ENCODE results near the gene OSER1. TPM values are rescaled to one million over a fixed set of nuclear protein-coding genes. Genes with fewer than 3 reads are reported as not detected.
"Not testable (repeated sequence)": the region's sequence is repeated elsewhere in the genome, so short reads cannot be mapped to it uniquely, and the experiment has no call there.

OSER1 gene
- total and polyA plus RNA-seq, 2 experiments from 2014 or later, result 34.7 to 49.4 TPM

GRCh38 chr20:44245977-44246376 is 35.4 kb upstream of the OSER1 start:
- H3K27ac ChIP-seq, result no peak overlapping the region
- no peaks in the 10 kb centered on the region for H3K36me3 ChIP-seq (replicated peaks; ENCODE audit: insufficient read depth, low read depth)
- no peaks in the 10 kb centered on the region for H3K9me2 ChIP-seq (replicated peaks; ENCODE audit: insufficient read depth)
- H3K4me2 ChIP-seq, result no peak overlapping the region
- 57% methylated on average over 4 of the region's 4 CpGs for WGBS (ENCODE audit: low lambda C conversion rate, missing lambda C conversion rate)
- H4K20me1 ChIP-seq (ENCODE audit: insufficient read depth, poor library complexity, severe bottlenecking), result no peaks in the 10 kb centered on the region
- H3K9me3 ChIP-seq (ENCODE audit: low read depth), result no peaks in the 10 kb centered on the region
- H3K79me2 ChIP-seq, result no peaks in the 10 kb centered on the region
- TF ChIP-seq EZH2phosphoT487 (IDR thresholded peaks at IDR 0.05; ENCODE audit: low read depth, severe bottlenecking, unreplicated experiment), result no peak
- no peak for TF ChIP-seq CTCF (IDR thresholded peaks at IDR 0.05; ENCODE audit: poor library complexity)
- no peak for TF ChIP-seq EZH2 (IDR thresholded peaks at IDR 0.05; ENCODE audit: borderline replicate concordance)
- H3K4me3 ChIP-seq, result no peak overlapping the region
- H3K4me1 ChIP-seq (ENCODE audit: insufficient read depth), result peaks cover 7% of the 10 kb centered on the region
- peaks cover 37% of the 10 kb centered on the region for H3K27me3 ChIP-seq
- DNase-seq (ENCODE audit: low spot score), result no peak
- H2AFZ ChIP-seq, result no peak overlapping the region

- H3K4me1 ChIP-seq (ENCODE audit: insufficient read depth), result no peaks in the 10 kb centered on the region
- H4K20me1 ChIP-seq (ENCODE audit: insufficient read depth, poor library complexity, severe bottlenecking), result no peaks in the 10 kb centered on the region
- no peak overlapping the region for H2AFZ ChIP-seq
- TF ChIP-seq CTCF (IDR thresholded peaks at IDR 0.05; ENCODE audit: poor library complexity) (no peak), EZH2phosphoT487 (IDR thresholded peaks at IDR 0.05; ENCODE audit: low read depth, severe bottlenecking, unreplicated experiment) (no peak), EZH2 (IDR thresholded peaks at IDR 0.05; ENCODE audit: borderline replicate concordance) (no peak)
- peaks cover 18% of the 10 kb centered on the region for H3K27me3 ChIP-seq
- H3K9me2 ChIP-seq (replicated peaks; ENCODE audit: insufficient read depth), result no peaks in the 10 kb centered on the region
- H3K79me2 ChIP-seq, result no peaks in the 10 kb centered on the region
- no peaks in the 10 kb centered on the region for H3K36me3 ChIP-seq (replicated peaks; ENCODE audit: insufficient read depth, low read depth)
- no peak overlapping the region for H3K4me2 ChIP-seq
- no peak for DNase-seq (ENCODE audit: low spot score)
- H3K9me3 ChIP-seq (ENCODE audit: low read depth), result no peaks in the 10 kb centered on the region
- no peak overlapping the region for H3K4me3 ChIP-seq
- 94% methylated on average over 2 of the region's 2 CpGs for WGBS (ENCODE audit: low lambda C conversion rate, missing lambda C conversion rate)
- H3K27ac ChIP-seq, result no peak overlapping the region
These were observed 31.2 kb upstream of the OSER1 start for GRCh38 chr20:44241796-44242195.

GRCh38 chr20:44236840-44237239 is 26.3 kb upstream of the OSER1 start:
- H3K4me3 ChIP-seq; H3K4me1 ChIP-seq (ENCODE audit: insufficient read depth); H3K27me3 ChIP-seq; H2AFZ ChIP-seq; H3K9me2 ChIP-seq (replicated peaks; ENCODE audit: insufficient read depth); H4K20me1 ChIP-seq (ENCODE audit: insufficient read depth, poor library complexity, severe bottlenecking); H3K27ac ChIP-seq; DNase-seq (ENCODE audit: low spot score); H3K36me3 ChIP-seq (replicated peaks; ENCODE audit: insufficient read depth, low read depth); H3K79me2 ChIP-seq; H3K9me3 ChIP-seq (ENCODE audit: low read depth); H3K4me2 ChIP-seq: not testable (repeated sequence)
- WGBS (ENCODE audit: low lambda C conversion rate, missing lambda C conversion rate), result 65% methylated on average over 2 of the region's 2 CpGs

GRCh38 chr20:44235702-44236101 is 25.1 kb upstream of the OSER1 start:
- H3K79me2 ChIP-seq, result no peaks in the 10 kb centered on the region
- no peak overlapping the region for H3K4me3 ChIP-seq
- H3K4me1 ChIP-seq (ENCODE audit: insufficient read depth), result no peaks in the 10 kb centered on the region
- DNase-seq (ENCODE audit: low spot score), result no peak
- no peaks in the 10 kb centered on the region for H4K20me1 ChIP-seq (ENCODE audit: insufficient read depth, poor library complexity, severe bottlenecking)
- no peaks in the 10 kb centered on the region for H3K36me3 ChIP-seq (replicated peaks; ENCODE audit: insufficient read depth, low read depth)
- no peak overlapping the region for H3K4me2 ChIP-seq
- H3K9me2 ChIP-seq (replicated peaks; ENCODE audit: insufficient read depth), result no peaks in the 10 kb centered on the region
- TF ChIP-seq EZH2 (IDR thresholded peaks at IDR 0.05; ENCODE audit: borderline replicate concordance) (no peak), CTCF (IDR thresholded peaks at IDR 0.05; ENCODE audit: poor library complexity) (no peak), EZH2phosphoT487 (IDR thresholded peaks at IDR 0.05; ENCODE audit: low read depth, severe bottlenecking, unreplicated experiment) (no peak)
- no peak overlapping the region for H3K27ac ChIP-seq
- H2AFZ ChIP-seq, result no peak overlapping the region
- no peaks in the 10 kb centered on the region for H3K9me3 ChIP-seq (ENCODE audit: low read depth)
- WGBS (ENCODE audit: low lambda C conversion rate, missing lambda C conversion rate), result 98% methylated on average over 2 of the region's 2 CpGs
- no peaks in the 10 kb centered on the region for H3K27me3 ChIP-seq
